Neural cell (in vitro differentiated cells): ENCODE measurements around the gene HPD. TPM values are rescaled to one million over a fixed set of nuclear protein-coding genes. Genes with fewer than 3 reads are reported as not detected.

Source experiments
- H2AFZ ChIP-seq: fragments of 200-600, 300-800 bp; sonication (generic), shearing (Covaris generic); 2 replicates; pipeline ENCODE4 v1.6.0; 2014; ENCODE audit warnings: low read depth, mild to moderate bottlenecking, antibody characterized with exemption, low read length, moderate library complexity
- H3F3A ChIP-seq: fragments of 200-600 bp; shearing (Covaris generic); 2 replicates; pipeline ENCODE4 v1.6.1; 2016; ENCODE audit warnings: mild to moderate bottlenecking, moderate library complexity, mixed read lengths, antibody characterized with exemption, low read length; ENCODE audit not compliant: insufficient read depth, poor library complexity, severe bottlenecking
- H3K27ac ChIP-seq: fragments of 200-600, 300-800 bp; sonication (generic), shearing (Covaris generic); 2 replicates; pipeline ENCODE4 v1.5.1; 2014; ENCODE audit warnings: mild to moderate bottlenecking, low read length, moderate library complexity
- H3K27me3 ChIP-seq: fragments of 300-800, 200-600 bp; sonication (generic), shearing (Covaris generic); 2 replicates; pipeline ENCODE4 v1.6.0; 2014; ENCODE audit warnings: mild to moderate bottlenecking, low read depth, low read length, moderate library complexity; ENCODE audit not compliant: insufficient read depth
- H3K36me3 ChIP-seq: fragments of 300-800, 200-600 bp; sonication (generic), shearing (Covaris generic); 2 replicates; pipeline ENCODE4 v1.5.1; 2014; ENCODE audit warnings: mild to moderate bottlenecking, antibody characterized with exemption, low read length, moderate library complexity; ENCODE audit not compliant: insufficient read depth
- H3K4me2 ChIP-seq: fragments of 300-800, 200-600 bp; sonication (generic), shearing (Covaris generic); 2 replicates; pipeline ENCODE4 v1.6.0; 2014; ENCODE audit warnings: mild to moderate bottlenecking, low read length
- H3K4me3 ChIP-seq: fragments of 300-800, 200-600 bp; sonication (generic), shearing (Covaris generic); 2 replicates; pipeline ENCODE4 v1.5.1; 2014; ENCODE audit warnings: mild to moderate bottlenecking, low read length, moderate library complexity
- H3K79me2 ChIP-seq: fragments of 200-600 bp; shearing (Covaris generic); replicated peaks from 2 replicates; pipeline ENCODE4 v1.6.0; 2014; ENCODE audit warnings: mild to moderate bottlenecking, low read length, moderate library complexity; ENCODE audit not compliant: insufficient read depth
- H3K9ac ChIP-seq: fragments of 300-800, 200-600 bp; sonication (generic), shearing (Covaris generic); 2 replicates; pipeline ENCODE4 v1.6.1; 2016; ENCODE audit warnings: mild to moderate bottlenecking, low read length, mixed read lengths
- H3K9me2 ChIP-seq: fragments of 200-600 bp; shearing (Covaris generic); 2 replicates; pipeline ENCODE4 v1.6.1; 2016; ENCODE audit warnings: mild to moderate bottlenecking, low read length, mixed read lengths; ENCODE audit not compliant: insufficient read depth
- H3K9me3 ChIP-seq: fragments of 200-600, 300-800 bp; sonication (generic), shearing (Covaris generic); 2 replicates; pipeline ENCODE4 v1.6.1; 2016; ENCODE audit warnings: mild to moderate bottlenecking, mixed run types, low read length, moderate library complexity, mixed read lengths
- H4K20me1 ChIP-seq: fragments of 200-600 bp; shearing (Covaris generic); 2 replicates; pipeline ENCODE4 v1.6.1; 2016; ENCODE audit warnings: mild to moderate bottlenecking, mixed run types; ENCODE audit not compliant: insufficient read depth
- EP300 ChIP-seq: fragments of 450-650 bp; conservative IDR thresholded peaks from 2 replicates; pipeline ENCODE4 v1.6.1; 2014; ENCODE audit warnings: antibody characterized with exemption, mild to moderate bottlenecking, moderate library complexity; ENCODE audit not compliant: poor library complexity, severe bottlenecking
- EZH2 ChIP-seq: fragments of 200-600, 300-800 bp; shearing (Covaris generic), sonication (generic); IDR thresholded peaks from 2 replicates; pipeline ENCODE4 v1.6.1; 2014; ENCODE audit warnings: antibody characterized with exemption, low read length, borderline replicate concordance, mild to moderate bottlenecking; ENCODE audit not compliant: insufficient read depth, poor library complexity, severe bottlenecking
- MXI1 ChIP-seq: fragments of 450-650 bp; conservative IDR thresholded peaks from 2 replicates; pipeline ENCODE4 v1.6.1; 2014; ENCODE audit warnings: antibody characterized with exemption, mild to moderate bottlenecking; ENCODE audit not compliant: poor library complexity, severe bottlenecking
- POLR2AphosphoS5 ChIP-seq: IDR thresholded peaks from 2 replicates; pipeline ENCODE4 v1.6.1; 2012
- RAD21 ChIP-seq: fragments of 450-650 bp; conservative IDR thresholded peaks from 2 replicates; pipeline ENCODE4 v1.6.1; 2014; ENCODE audit warnings: antibody characterized with exemption, mild to moderate bottlenecking, moderate library complexity
- SMC3 ChIP-seq: fragments of 450-650 bp; conservative IDR thresholded peaks from 2 replicates; pipeline ENCODE4 v1.6.1; 2014; ENCODE audit warnings: antibody characterized with exemption, mild to moderate bottlenecking, moderate library complexity; ENCODE audit not compliant: poor library complexity
- TAF1 ChIP-seq: IDR thresholded peaks from 2 replicates; pipeline ENCODE4 v1.6.1; 2012; ENCODE audit warnings: low read depth
- polyA plus RNA-seq: library from polyadenylated mRNA; depleted of rRNA; stranded (reverse); fragments of >200 nt; gene quantifications from 2 replicates; pipeline ENCODE4 v1.2.3, GENCODE V29; 2014
- TF ChIP-seq, protein P1 (sequence below): fragments of 450-650 bp; IDR thresholded peaks from 2 replicates; pipeline ENCODE4 v1.5.1; 2014; ENCODE audit warnings: antibody characterized with exemption, mild to moderate bottlenecking, moderate library complexity; ENCODE audit not compliant: poor library complexity, severe bottlenecking
- TF ChIP-seq, protein P2 (sequence below): IDR thresholded peaks from 2 replicates; pipeline ENCODE4 v1.6.1; 2012; ENCODE audit warnings: borderline replicate concordance

The HPD gene
- polyA plus RNA-seq, 1 donor from 2014 or later, result not detected

DNA sequence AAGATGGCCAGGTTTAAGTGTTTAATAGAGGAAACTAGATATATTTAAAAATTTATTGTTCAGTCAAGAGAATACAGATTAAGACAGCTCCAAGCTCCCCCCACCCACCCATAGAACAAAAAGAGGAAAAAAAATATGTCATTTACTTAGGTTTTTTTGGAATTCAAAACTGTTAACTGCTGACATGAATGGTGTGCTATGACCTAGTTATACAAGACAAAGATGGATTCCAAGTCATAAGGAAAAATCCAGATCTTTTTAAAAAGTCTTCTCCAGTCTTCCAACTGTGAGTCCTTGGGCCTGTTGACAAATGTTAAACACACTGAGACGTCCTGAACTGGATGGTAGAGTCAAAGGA is 56.2 kb downstream of the HPD start:
- Histone ChIP-seq H3K9me3 (no peaks in the 10 kb centered on the region), H3K79me2 (peaks cover 73% of the 10 kb centered on the region), H3K9ac (peak overlapping the region; percentile 99), H3F3A (peaks cover 13% of the 10 kb centered on the region), H3K27ac (peak overlapping the region; percentile 100), H3K4me2 (peak overlapping the region; percentile 100), H3K36me3 (no peaks in the 10 kb centered on the region), H3K9me2 (no peaks in the 10 kb centered on the region), H4K20me1 (peaks cover 34% of the 10 kb centered on the region), H2AFZ (no peak overlapping the region), H3K4me3 (peak overlapping the region; percentile 77), H3K27me3 (no peaks in the 10 kb centered on the region)
- TF ChIP-seq, protein P1, sequence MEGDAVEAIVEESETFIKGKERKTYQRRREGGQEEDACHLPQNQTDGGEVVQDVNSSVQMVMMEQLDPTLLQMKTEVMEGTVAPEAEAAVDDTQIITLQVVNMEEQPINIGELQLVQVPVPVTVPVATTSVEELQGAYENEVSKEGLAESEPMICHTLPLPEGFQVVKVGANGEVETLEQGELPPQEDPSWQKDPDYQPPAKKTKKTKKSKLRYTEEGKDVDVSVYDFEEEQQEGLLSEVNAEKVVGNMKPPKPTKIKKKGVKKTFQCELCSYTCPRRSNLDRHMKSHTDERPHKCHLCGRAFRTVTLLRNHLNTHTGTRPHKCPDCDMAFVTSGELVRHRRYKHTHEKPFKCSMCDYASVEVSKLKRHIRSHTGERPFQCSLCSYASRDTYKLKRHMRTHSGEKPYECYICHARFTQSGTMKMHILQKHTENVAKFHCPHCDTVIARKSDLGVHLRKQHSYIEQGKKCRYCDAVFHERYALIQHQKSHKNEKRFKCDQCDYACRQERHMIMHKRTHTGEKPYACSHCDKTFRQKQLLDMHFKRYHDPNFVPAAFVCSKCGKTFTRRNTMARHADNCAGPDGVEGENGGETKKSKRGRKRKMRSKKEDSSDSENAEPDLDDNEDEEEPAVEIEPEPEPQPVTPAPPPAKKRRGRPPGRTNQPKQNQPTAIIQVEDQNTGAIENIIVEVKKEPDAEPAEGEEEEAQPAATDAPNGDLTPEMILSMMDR, result no peak
- TF ChIP-seq POLR2AphosphoS5 (no peak), MXI1 (no peak), RAD21 (no peak), TAF1 (no peak), SMC3 (no peak), EZH2 (no peak), EP300 (no peak)
- TF ChIP-seq, protein P2, sequence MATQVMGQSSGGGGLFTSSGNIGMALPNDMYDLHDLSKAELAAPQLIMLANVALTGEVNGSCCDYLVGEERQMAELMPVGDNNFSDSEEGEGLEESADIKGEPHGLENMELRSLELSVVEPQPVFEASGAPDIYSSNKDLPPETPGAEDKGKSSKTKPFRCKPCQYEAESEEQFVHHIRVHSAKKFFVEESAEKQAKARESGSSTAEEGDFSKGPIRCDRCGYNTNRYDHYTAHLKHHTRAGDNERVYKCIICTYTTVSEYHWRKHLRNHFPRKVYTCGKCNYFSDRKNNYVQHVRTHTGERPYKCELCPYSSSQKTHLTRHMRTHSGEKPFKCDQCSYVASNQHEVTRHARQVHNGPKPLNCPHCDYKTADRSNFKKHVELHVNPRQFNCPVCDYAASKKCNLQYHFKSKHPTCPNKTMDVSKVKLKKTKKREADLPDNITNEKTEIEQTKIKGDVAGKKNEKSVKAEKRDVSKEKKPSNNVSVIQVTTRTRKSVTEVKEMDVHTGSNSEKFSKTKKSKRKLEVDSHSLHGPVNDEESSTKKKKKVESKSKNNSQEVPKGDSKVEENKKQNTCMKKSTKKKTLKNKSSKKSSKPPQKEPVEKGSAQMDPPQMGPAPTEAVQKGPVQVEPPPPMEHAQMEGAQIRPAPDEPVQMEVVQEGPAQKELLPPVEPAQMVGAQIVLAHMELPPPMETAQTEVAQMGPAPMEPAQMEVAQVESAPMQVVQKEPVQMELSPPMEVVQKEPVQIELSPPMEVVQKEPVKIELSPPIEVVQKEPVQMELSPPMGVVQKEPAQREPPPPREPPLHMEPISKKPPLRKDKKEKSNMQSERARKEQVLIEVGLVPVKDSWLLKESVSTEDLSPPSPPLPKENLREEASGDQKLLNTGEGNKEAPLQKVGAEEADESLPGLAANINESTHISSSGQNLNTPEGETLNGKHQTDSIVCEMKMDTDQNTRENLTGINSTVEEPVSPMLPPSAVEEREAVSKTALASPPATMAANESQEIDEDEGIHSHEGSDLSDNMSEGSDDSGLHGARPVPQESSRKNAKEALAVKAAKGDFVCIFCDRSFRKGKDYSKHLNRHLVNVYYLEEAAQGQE, result no peak

DNA sequence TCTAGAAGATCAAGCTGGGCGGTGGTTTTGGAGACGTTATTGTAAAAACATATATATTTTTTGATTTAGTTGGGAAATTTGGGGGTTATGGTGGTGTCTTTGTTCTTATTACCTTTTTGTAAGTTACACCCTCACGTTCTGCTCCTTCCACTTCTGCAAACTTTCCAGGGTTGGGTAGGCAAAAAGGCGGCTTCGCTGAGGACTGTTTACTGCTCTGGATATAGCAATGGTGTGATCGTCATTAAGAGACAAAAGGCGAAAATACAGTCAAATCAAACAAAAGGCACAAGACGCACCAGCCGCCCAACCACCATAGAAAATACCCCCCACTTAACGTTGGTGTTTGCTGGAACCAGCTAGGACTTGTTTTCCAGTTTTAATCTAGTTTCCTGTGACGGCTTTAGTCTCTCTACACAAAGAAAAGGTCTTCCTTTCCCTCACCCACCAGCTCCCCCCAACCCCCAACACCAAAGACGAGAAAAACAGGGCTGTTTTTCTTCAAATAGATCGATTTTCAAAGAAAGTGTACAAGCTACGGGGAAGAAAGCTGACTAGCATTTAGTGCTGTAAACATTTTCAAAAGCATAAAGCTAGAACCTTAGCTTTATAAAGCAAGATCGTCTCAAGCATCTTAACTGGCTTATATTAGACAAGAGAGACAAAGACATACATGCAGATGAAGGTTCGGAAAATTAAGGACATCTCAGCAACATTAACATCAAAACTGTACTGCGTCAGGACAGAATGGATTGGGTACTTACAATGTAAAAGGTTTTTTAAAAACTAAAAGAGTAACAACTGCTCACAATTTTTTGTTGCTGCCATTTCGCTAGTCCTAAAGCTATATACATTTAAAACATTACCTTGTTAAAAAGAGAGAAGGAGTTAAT is 56.8 kb downstream of the HPD start:
- TF ChIP-seq, protein P2, result peak; percentile 77
- TF ChIP-seq TAF1 (peak; percentile 76), POLR2AphosphoS5 (peak; percentile 74), RAD21 (no peak)
- Histone ChIP-seq H2AFZ (no peak overlapping the region), H3K9me3 (no peaks in the 10 kb centered on the region), H3K36me3 (no peaks in the 10 kb centered on the region), H3F3A (peaks cover 13% of the 10 kb centered on the region), H3K27me3 (no peaks in the 10 kb centered on the region), H3K4me3 (peak overlapping the region; percentile 77), H3K79me2 (peaks cover 73% of the 10 kb centered on the region), H3K4me2 (peak overlapping the region; percentile 100), H3K9me2 (no peaks in the 10 kb centered on the region), H4K20me1 (peaks cover 37% of the 10 kb centered on the region), H3K27ac (peak overlapping the region; percentile 100), H3K9ac (peak overlapping the region; percentile 99)
